Measurements from ENCODE around the gene XRCC5. TPM values are rescaled to one million over a fixed set of nuclear protein-coding genes. Genes with fewer than 3 reads are reported as not detected.

The XRCC5 gene
- total RNA-seq, 1 experiment from 2014 or later, result 322 TPM

DNA sequence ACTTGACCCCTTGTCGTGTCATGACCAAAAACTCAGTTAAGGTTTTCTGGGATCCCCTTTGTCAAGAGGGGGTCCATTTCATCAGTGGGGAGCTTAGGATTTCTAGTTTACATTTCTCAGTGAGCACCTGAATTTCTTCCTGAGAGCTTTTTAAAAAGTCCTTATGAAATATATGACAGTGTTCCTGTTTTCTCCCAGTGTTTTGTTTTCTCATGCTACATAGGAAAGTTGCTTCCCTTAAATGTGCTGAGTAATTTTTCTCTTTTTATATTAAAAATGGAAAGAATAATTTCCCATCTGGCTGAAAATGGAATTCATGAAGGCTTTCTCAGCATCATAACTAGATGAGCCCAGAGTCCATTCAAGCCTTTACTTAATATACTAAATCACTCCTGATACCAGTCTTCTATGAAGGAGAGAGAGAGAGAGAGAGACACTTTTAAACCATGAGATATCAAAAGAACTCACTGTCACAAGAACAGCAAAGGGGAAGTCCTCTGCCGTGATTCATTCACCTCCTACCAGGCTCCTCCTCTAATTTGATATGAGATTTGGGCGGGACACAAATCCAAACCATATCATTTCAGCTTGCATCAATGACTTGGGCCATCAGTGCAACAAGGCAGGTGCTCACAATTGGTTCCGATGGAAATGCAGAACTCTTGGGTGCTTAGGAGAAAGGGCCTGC is 61.1 kb downstream of the XRCC5 start:
- ChIA-PET CTCF (no interaction called here), POLR2A (interaction anchor here (0.6 kb wide), 1 partner anchor 17 kb away, joined by 3 read pairs; no protein-coding TSS in a partner anchor)
- Histone ChIP-seq H3K9me3 (ENCODE audit: control insufficient read depth, insufficient read depth, low read depth, low read length) (no peaks in the 10 kb centered on the region), H3K36me3 (ENCODE audit: control insufficient read depth, insufficient read depth, low read length) (peaks cover 60% of the 10 kb centered on the region), H3K27ac (ENCODE audit: low read length) (no peak overlapping the region), H3K4me1 (ENCODE audit: control insufficient read depth, insufficient read depth, low read length) (no peaks in the 10 kb centered on the region), H3K27me3 (ENCODE audit: control insufficient read depth, insufficient read depth, low read length) (no peaks in the 10 kb centered on the region), H3K4me3 (ENCODE audit: low read depth in 2 of 2, low read length in 2 of 2) (no peak overlapping the region)
- in situ Hi-C loops (cut with HindIII; ENCODE audit: low pct_unique_long_range_greater_than_20kb, low sequenced_read_pairs) (no loop called here), intact Hi-C loops (cut with micrococcal nuclease; ENCODE audit: unreplicated experiment) (no loop called here)
- DNase-seq (ENCODE audit: low read depth, low spot score) (no peak), ATAC-seq (no peak; the same call in 1 of the 2 replicates)
- TF ChIP-seq SIN3A (IDR thresholded peaks at IDR 0.05; ENCODE audit: borderline replicate concordance, insufficient read depth, low read depth, low read length) (no peak), TCF7L2 (IDR thresholded peaks at IDR 0.05; ENCODE audit: low read depth, low read length) (no peak), POLR2AphosphoS5 (IDR thresholded peaks at IDR 0.05; ENCODE audit: low read depth, low read length) (no peak)
- TF ChIP-seq, protein P1, sequence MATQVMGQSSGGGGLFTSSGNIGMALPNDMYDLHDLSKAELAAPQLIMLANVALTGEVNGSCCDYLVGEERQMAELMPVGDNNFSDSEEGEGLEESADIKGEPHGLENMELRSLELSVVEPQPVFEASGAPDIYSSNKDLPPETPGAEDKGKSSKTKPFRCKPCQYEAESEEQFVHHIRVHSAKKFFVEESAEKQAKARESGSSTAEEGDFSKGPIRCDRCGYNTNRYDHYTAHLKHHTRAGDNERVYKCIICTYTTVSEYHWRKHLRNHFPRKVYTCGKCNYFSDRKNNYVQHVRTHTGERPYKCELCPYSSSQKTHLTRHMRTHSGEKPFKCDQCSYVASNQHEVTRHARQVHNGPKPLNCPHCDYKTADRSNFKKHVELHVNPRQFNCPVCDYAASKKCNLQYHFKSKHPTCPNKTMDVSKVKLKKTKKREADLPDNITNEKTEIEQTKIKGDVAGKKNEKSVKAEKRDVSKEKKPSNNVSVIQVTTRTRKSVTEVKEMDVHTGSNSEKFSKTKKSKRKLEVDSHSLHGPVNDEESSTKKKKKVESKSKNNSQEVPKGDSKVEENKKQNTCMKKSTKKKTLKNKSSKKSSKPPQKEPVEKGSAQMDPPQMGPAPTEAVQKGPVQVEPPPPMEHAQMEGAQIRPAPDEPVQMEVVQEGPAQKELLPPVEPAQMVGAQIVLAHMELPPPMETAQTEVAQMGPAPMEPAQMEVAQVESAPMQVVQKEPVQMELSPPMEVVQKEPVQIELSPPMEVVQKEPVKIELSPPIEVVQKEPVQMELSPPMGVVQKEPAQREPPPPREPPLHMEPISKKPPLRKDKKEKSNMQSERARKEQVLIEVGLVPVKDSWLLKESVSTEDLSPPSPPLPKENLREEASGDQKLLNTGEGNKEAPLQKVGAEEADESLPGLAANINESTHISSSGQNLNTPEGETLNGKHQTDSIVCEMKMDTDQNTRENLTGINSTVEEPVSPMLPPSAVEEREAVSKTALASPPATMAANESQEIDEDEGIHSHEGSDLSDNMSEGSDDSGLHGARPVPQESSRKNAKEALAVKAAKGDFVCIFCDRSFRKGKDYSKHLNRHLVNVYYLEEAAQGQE (IDR thresholded peaks at IDR 0.05; ENCODE audit: insufficient read depth in 1 of 2, low read depth in 2 of 2, low read length in 1 of 2), result no peak
- TF ChIP-seq, protein P2, sequence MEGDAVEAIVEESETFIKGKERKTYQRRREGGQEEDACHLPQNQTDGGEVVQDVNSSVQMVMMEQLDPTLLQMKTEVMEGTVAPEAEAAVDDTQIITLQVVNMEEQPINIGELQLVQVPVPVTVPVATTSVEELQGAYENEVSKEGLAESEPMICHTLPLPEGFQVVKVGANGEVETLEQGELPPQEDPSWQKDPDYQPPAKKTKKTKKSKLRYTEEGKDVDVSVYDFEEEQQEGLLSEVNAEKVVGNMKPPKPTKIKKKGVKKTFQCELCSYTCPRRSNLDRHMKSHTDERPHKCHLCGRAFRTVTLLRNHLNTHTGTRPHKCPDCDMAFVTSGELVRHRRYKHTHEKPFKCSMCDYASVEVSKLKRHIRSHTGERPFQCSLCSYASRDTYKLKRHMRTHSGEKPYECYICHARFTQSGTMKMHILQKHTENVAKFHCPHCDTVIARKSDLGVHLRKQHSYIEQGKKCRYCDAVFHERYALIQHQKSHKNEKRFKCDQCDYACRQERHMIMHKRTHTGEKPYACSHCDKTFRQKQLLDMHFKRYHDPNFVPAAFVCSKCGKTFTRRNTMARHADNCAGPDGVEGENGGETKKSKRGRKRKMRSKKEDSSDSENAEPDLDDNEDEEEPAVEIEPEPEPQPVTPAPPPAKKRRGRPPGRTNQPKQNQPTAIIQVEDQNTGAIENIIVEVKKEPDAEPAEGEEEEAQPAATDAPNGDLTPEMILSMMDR (IDR thresholded peaks at IDR 0.05), result no peak
- BruUV-seq (replicated peaks), result no TSS peak

DNA sequence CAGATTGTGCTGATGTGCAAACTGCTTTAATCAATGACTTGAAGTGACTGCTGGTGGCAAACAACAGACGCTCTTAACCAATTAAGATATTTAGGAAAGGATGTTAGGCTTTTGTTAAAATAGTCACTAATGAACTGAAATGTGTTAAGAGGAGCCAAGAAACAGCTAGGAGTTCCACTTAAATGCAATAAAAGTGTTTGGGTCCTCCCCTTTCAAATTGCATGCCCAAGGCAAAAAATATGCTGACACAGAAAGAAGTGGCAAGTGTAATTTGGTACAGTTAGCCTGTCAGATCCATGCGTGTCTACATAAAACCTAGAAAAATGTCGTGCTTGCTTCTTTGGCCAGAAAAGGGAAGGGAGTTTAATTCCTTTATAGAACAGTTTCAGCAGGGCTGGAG is 61.9 kb downstream of the XRCC5 start:
- DNase-seq (ENCODE audit: low read depth, low spot score), result no peak
- no TSS peak for BruUV-seq (replicated peaks)
- ChIA-PET POLR2A (no interaction called here), CTCF (no interaction called here)
- Histone ChIP-seq H3K4me1 (ENCODE audit: control insufficient read depth, insufficient read depth, low read length) (no peaks in the 10 kb centered on the region), H3K4me3 (ENCODE audit: low read depth in 2 of 2, low read length in 2 of 2) (no peak overlapping the region), H3K27me3 (ENCODE audit: control insufficient read depth, insufficient read depth, low read length) (no peaks in the 10 kb centered on the region), H3K27ac (ENCODE audit: low read length) (no peak overlapping the region), H3K36me3 (ENCODE audit: control insufficient read depth, insufficient read depth, low read length) (peaks cover 65% of the 10 kb centered on the region), H3K9me3 (ENCODE audit: control insufficient read depth, insufficient read depth, low read depth, low read length) (no peaks in the 10 kb centered on the region)
- no peak for ATAC-seq
- intact Hi-C loops (cut with micrococcal nuclease; ENCODE audit: unreplicated experiment), result no loop called here
- TF ChIP-seq SIN3A (IDR thresholded peaks at IDR 0.05; ENCODE audit: borderline replicate concordance, insufficient read depth, low read depth, low read length) (no peak), POLR2AphosphoS5 (IDR thresholded peaks at IDR 0.05; ENCODE audit: low read depth, low read length) (no peak)
- TF ChIP-seq, protein P1 (IDR thresholded peaks at IDR 0.05; ENCODE audit: insufficient read depth in 1 of 2, low read depth in 2 of 2, low read length in 1 of 2), result no peak
- TF ChIP-seq, protein P2 (IDR thresholded peaks at IDR 0.05), result no peak
- in situ Hi-C loops (cut with HindIII; ENCODE audit: low pct_unique_long_range_greater_than_20kb, low sequenced_read_pairs), result no loop called here
